HepG2 (cell line): Measurements from ENCODE around the gene MESD. TPM values are rescaled to one million over a fixed set of nuclear protein-coding genes. Genes with fewer than 3 reads are reported as not detected.

ENCODE experiments used
- ATAC-seq: fragments of 200-7000 bp; cut with Tn5 transposase; 3 replicates; pipeline ENCODE4 v1.9.1; 2020; ENCODE audit warnings: mild to moderate bottlenecking, moderate library complexity
- BruUV-seq: library from RNA; stranded (reverse); fragments of 400-500 nt; replicated peaks from 2 replicates; lab custom pipeline; 2021; lab: Mats Ljungman, UMichigan
- CTCF ChIA-PET: fragments of 300-600 bp; formaldehyde crosslinking; extraction: SDS; loops from one replicate; lab custom pipeline; 2021; ENCODE audit warnings: low total read pairs, inconsistent platforms, low intra/inter-chr PET ratio; lab: Yijun Ruan, JAX
- POLR2A ChIA-PET: fragments of 350-600 bp; sonication (Branson Sonifier 250); formaldehyde crosslinking; loops from one replicate; lab custom pipeline; 2020; ENCODE audit warnings: antibody characterized with exemption, inconsistent platforms; lab: Yijun Ruan, JAX
- DNase-seq: peaks from one replicate; pipeline ENCODE4 v3.0.0-alpha.2; 2015; ENCODE audit warnings: low spot score
- FAIRE-seq: peaks from 3 replicates; lab custom pipeline; 2011; peaks lifted over from hg19 to GRCh38; lab: Jason Lieb, UNC
- H2AFZ ChIP-seq: one replicate; pipeline ENCODE4 v1.6.1; 2011; ENCODE audit warnings: low read length, inconsistent platforms
- H3K27ac ChIP-seq: fragments of 300-600 bp; 3 replicates; pipeline ENCODE4 v1.8.0; 2011; ENCODE audit warnings: mixed run types, mild to moderate bottlenecking, mixed read lengths, low read length, inconsistent platforms; ENCODE audit not compliant: insufficient read depth; ENCODE audit errors: extremely low read length
- H3K27me3 ChIP-seq, 2 experiments: fragments of 200-600 bp in 1 of 2; 2 replicates in 1 of 2; 3 replicates in 1 of 2; pipeline versions ENCODE4 v1.6.0 to v1.8.0; 2011; ENCODE audit warnings: low read length in 2 of 2, mild to moderate bottlenecking in 2 of 2, moderate library complexity in 2 of 2, inconsistent platforms in 1 of 2; ENCODE audit not compliant: insufficient read depth in 2 of 2, control insufficient read depth in 1 of 2
- H3K36me3 ChIP-seq, 2 experiments: fragments of 200-600 bp in 1 of 2; replicated peaks in 1 of 2; 2 replicates in 1 of 2; 3 replicates in 1 of 2; pipeline versions ENCODE4 v1.5.1 to v1.8.0; 2011; ENCODE audit warnings: low read length in 2 of 2, inconsistent platforms in 1 of 2; ENCODE audit not compliant: insufficient read depth in 2 of 2, control insufficient read depth in 1 of 2
- H3K4me1 ChIP-seq: 2 replicates; pipeline ENCODE4 v1.5.1; 2012; ENCODE audit warnings: low read length, inconsistent platforms; ENCODE audit not compliant: insufficient read depth
- H3K4me2 ChIP-seq: 2 replicates; pipeline ENCODE4 v1.6.0; 2011; ENCODE audit warnings: low read depth, low read length, inconsistent platforms
- H3K4me3 ChIP-seq, 3 experiments: fragments of 200-600 bp in 1 of 3; sonication (generic), shearing (Covaris generic) in 1 of 3; replicated peaks in 1 of 3; 2 replicates each; pipeline ENCODE4 v1.5.1; 2011 to 2016; ENCODE audit warnings: low read length in 3 of 3, inconsistent platforms in 2 of 3, low read depth in 2 of 3, mild to moderate bottlenecking in 2 of 3, control low read depth in 1 of 3, mixed read lengths in 1 of 3; ENCODE audit not compliant: insufficient read depth in 1 of 3
- H3K79me2 ChIP-seq: one replicate; pipeline ENCODE4 v1.6.1; 2011; ENCODE audit warnings: low read length, inconsistent platforms; ENCODE audit not compliant: insufficient read depth
- H3K9ac ChIP-seq: 2 replicates; pipeline ENCODE4 v1.6.0; 2011; ENCODE audit warnings: mild to moderate bottlenecking, low read depth, low read length, inconsistent platforms; ENCODE audit not compliant: insufficient read depth
- H3K9me3 ChIP-seq: 2 replicates; pipeline ENCODE4 v1.5.1; 2012; ENCODE audit warnings: mild to moderate bottlenecking, low read length
- H4K20me1 ChIP-seq: 2 replicates; pipeline ENCODE4 v1.6.0; 2011; ENCODE audit warnings: inconsistent platforms, mild to moderate bottlenecking, low read length, moderate library complexity; ENCODE audit not compliant: insufficient read depth
- BHLHE40 ChIP-seq: IDR thresholded peaks from 2 replicates; pipeline ENCODE4 v1.6.1; 2011; ENCODE audit warnings: low read length, improper control_type of control experiment
- CEBPB ChIP-seq: IDR thresholded peaks from 2 replicates; pipeline ENCODE4 v1.6.1; 2011; ENCODE audit warnings: low read depth, low read length, improper control_type of control experiment, borderline replicate concordance
- CEBPG ChIP-seq: IDR thresholded peaks from 2 replicates; pipeline ENCODE4 v1.6.1; 2016
- ELF3 ChIP-seq: IDR thresholded peaks from 2 replicates; pipeline ENCODE4 v1.6.1; 2016; ENCODE audit warnings: missing genetic modification reagents, missing compliant biosample characterization
- FOXJ3 ChIP-seq: sonication (generic); formaldehyde crosslinking; IDR thresholded peaks from 2 replicates; pipeline ENCODE4 v1.4.0; 2020; ENCODE audit warnings: missing genetic modification reagents, mild to moderate bottlenecking, borderline replicate concordance
- MBD4 ChIP-seq: IDR thresholded peaks from 2 replicates; pipeline ENCODE4 v1.6.1; 2012; ENCODE audit warnings: low read length, inconsistent platforms, borderline replicate concordance
- SRY ChIP-seq: sonication (generic); formaldehyde crosslinking; IDR thresholded peaks from 2 replicates; pipeline ENCODE4 v1.8.0; 2022; ENCODE audit warnings: mild to moderate bottlenecking, missing genetic modification reagents
- TCF7 ChIP-seq: sonication (generic); IDR thresholded peaks from 2 replicates; pipeline ENCODE4 v1.6.1; 2016; ENCODE audit warnings: antibody characterized with exemption, low read depth
- ZEB1 ChIP-seq: IDR thresholded peaks from 2 replicates; pipeline ENCODE4 v1.6.1; 2012; ENCODE audit warnings: mild to moderate bottlenecking, low read depth, inconsistent platforms; ENCODE audit not compliant: insufficient replicate concordance
- ZNF225 ChIP-seq: sonication (generic); formaldehyde crosslinking; IDR thresholded peaks from 2 replicates; pipeline ENCODE4 v1.4.0; 2020; ENCODE audit warnings: mild to moderate bottlenecking, missing genetic modification reagents
- ZNF577 ChIP-seq: sonication (generic); formaldehyde crosslinking; IDR thresholded peaks from 2 replicates; pipeline ENCODE4 v1.4.0; 2020; ENCODE audit warnings: mild to moderate bottlenecking, low read depth, missing genetic modification reagents, borderline replicate concordance
- WGBS: methylation state at CpG from one replicate; pipeline ENCODE4 v1.1.6; 2017; ENCODE audit warnings: low lambda C conversion rate; 5-methylcytosine and 5-hydroxymethylcytosine counted together
- in situ Hi-C: cut with HindIII; loops from 2 replicates; pipeline ENCODE4 v1.10.0; 2017; ENCODE audit warnings: low pct_unique_long_range_greater_than_20kb; ENCODE audit not compliant: extremely low pct_ligation_motif_present
- intact Hi-C: fragments of 100-400 bp; cut with micrococcal nuclease; formaldehyde crosslinking; loops from one replicate; pipeline ENCODE4 v1.10.0; 2022; ENCODE audit not compliant: unreplicated experiment
- polyA plus RNA-seq, 8 experiments: library from polyadenylated mRNA; depleted of rRNA in 3 of 8; stranded (reverse) in 7 of 8; unstranded in 1 of 8; fragments of >200 nt; fragmentation: Illumina TruSeq in 4 of 8; extraction: Trizol in 4 of 8; gene quantifications; 2 replicates each; pipeline versions ENCODE4 v1.2.1 to v1.2.3, GENCODE V29; 2011 to 2016; ENCODE audit warnings: low read depth in 4 of 8, missing spikeins in 1 of 8, mixed read lengths in 1 of 8; ENCODE audit not compliant: insufficient read depth in 1 of 8
- total RNA-seq, 5 experiments: library from RNA; depleted of rRNA; stranded (reverse); fragments of >200 nt; fragmentation: Illumina TruSeq; extraction: Trizol; gene quantifications; 2 replicates each; pipeline ENCODE4 v1.2.3, GENCODE V29; 2016; ENCODE audit warnings: low read depth in 1 of 5

The MESD gene
- total and polyA plus RNA-seq, 2 of the 13 experiments (the other 11 are each of a cell fraction or from before 2014, with no cell fraction given) = 18.0 to 46.2 TPM

DNA sequence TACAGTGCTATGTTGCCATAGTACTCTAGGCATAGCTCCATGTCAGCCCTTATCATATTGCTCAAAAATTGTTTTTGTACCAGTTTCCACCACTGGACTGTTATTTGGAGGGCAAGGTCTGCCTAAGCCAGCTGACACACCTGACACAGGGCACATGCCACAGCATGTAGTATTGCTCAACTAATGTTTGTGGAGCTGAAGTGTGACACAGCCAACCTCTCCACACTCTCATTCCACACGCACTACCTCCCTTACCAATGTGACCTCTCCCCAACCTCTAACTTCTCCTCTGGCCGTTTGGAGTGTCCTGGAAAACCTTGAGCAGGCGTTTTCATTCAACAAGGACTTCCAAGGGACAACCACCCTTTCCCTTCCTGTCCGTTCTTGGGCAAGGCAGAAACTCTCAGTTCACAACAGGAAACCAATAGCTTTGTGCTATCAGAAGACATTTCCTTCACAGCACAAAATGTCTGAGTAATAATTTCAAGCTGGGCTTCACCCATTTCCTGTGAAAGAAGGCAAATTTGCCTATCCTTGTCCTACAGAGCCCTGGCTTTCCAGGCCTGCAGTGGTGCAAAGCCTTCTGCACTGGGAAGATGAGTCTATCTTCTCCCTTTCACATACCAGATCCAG is 49.5 kb upstream of the MESD start:
- no peaks in the 10 kb centered on the region; a peak in 2 of 5 replicates for H3K27me3 ChIP-seq
- no peaks in the 10 kb centered on the region for H3K36me3 ChIP-seq
- FAIRE-seq (no peak), ATAC-seq (peak; percentile 59)
- no peak overlapping the region for H2AFZ ChIP-seq
- no peaks in the 10 kb centered on the region for H4K20me1 ChIP-seq
- no peaks in the 10 kb centered on the region for H3K4me1 ChIP-seq
- no peak for TF ChIP-seq ZEB1
- TF ChIP-seq FOXJ3 (CRISPR knock-in tag) = no peak
- 0 out of 2 replicates have a peak, but pooled peaks have one; percentile 24 for TF ChIP-seq CEBPG
- TF ChIP-seq MBD4 = no peak
- no peak for TF ChIP-seq TCF7
- TF ChIP-seq ZNF225 (CRISPR knock-in tag) = no peak
- no peak for TF ChIP-seq SRY (CRISPR knock-in tag)
- peak; percentile 33; the same call in 1 of the 2 replicates for TF ChIP-seq BHLHE40
- TF ChIP-seq CEBPB = peak; percentile 71; the same call in 1 of the 2 replicates
- no peak for TF ChIP-seq ZNF577 (CRISPR knock-in tag)
- no peak for TF ChIP-seq ELF3 (CRISPR knock-in tag)
- TF ChIP-seq, all 625 proteins: peak for 3
- in situ Hi-C loops (no loop called here), intact Hi-C loops (no loop called here)
- ChIA-PET CTCF (no interaction called here), POLR2A (no interaction called here)
- H3K9me3 ChIP-seq = no peaks in the 10 kb centered on the region
- BruUV-seq = no TSS peak
- H3K4me2 ChIP-seq = no peak overlapping the region
- no peaks in the 10 kb centered on the region for H3K79me2 ChIP-seq
- H3K4me3 ChIP-seq = no peak overlapping the region
- DNase-seq = peak; percentile 10
- no peak overlapping the region for H3K9ac ChIP-seq
- WGBS = 15% methylated on average over 4 of the region's 4 CpGs
- no peak overlapping the region for H3K27ac ChIP-seq
